Mesothelial cell of epicardium (in vitro differentiated cells): Measurements from ENCODE around the gene CHD1. TPM values are rescaled to one million over a fixed set of nuclear protein-coding genes. Genes with fewer than 3 reads are reported as not detected.

Experiments used
- DNase-seq, 2 experiments: peaks; one replicate each; pipeline ENCODE4 v3.0.0; 2021; ENCODE audit warnings: low spot score in 2 of 2; ENCODE audit not compliant: unreplicated experiment in 2 of 2
- H3K27ac Mint-ChIP-seq: 2 replicates; pipeline ENCODE4 v1.8.0; 2021; ENCODE audit warnings: mixed read lengths
- H3K27me3 Mint-ChIP-seq: 2 replicates; pipeline ENCODE4 v1.8.0; 2021; ENCODE audit warnings: low read depth, mixed read lengths
- H3K36me3 Mint-ChIP-seq: 2 replicates; pipeline ENCODE4 v1.8.0; 2021; ENCODE audit warnings: mixed read lengths
- H3K4me1 Mint-ChIP-seq: 2 replicates; pipeline ENCODE4 v1.8.0; 2021; ENCODE audit warnings: mixed read lengths
- H3K4me3 Mint-ChIP-seq: 2 replicates; pipeline ENCODE4 v1.8.0; 2021; ENCODE audit warnings: mild to moderate bottlenecking, moderate library complexity, mixed read lengths
- H3K9me3 Mint-ChIP-seq: 2 replicates; pipeline ENCODE4 v1.8.0; 2021; ENCODE audit warnings: mixed read lengths
- total RNA-seq: library from RNA; stranded (reverse); gene quantifications from 3 replicates; pipeline ENCODE4 v1.2.1, GENCODE V29; 2021
- TF ChIP-seq, protein P1 (sequence below): fragments of 200-600 bp; sonication (generic); IDR thresholded peaks from one replicate; pipeline ENCODE4 v1.5.0; 2021; ENCODE audit warnings: antibody characterized with exemption; ENCODE audit not compliant: unreplicated experiment

Gene CHD1
- total RNA-seq, 1 donor from 2014 or later, result 47.8 TPM

DNA sequence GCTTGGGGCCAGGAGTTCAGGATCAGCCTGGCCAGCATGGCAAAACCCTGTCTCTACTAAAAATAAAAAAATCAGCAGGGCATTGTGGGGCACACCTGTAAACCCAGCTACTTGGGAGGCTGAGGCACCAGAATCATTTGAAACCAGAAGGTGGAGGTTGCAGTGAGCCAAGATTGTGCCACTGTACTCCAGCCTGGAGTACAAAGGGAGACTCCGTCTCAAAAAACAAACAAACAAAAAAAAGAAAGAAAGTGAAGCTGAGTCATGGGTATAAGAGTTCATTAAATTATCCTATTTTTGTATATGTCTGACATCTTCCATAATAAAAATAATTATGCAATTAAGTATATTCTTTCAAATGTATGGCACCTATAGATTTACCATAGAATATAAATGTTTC, 37.2 kb downstream of the CHD1 start:
- no peaks in the 10 kb centered on the region for H3K27me3 Mint-ChIP-seq
- no peak overlapping the region for H3K27ac Mint-ChIP-seq
- H3K4me3 Mint-ChIP-seq, result no peak overlapping the region
- DNase-seq, result no peak
- peaks cover 29% of the 10 kb centered on the region for H3K36me3 Mint-ChIP-seq
- no peaks in the 10 kb centered on the region for H3K4me1 Mint-ChIP-seq
- TF ChIP-seq, protein P1, sequence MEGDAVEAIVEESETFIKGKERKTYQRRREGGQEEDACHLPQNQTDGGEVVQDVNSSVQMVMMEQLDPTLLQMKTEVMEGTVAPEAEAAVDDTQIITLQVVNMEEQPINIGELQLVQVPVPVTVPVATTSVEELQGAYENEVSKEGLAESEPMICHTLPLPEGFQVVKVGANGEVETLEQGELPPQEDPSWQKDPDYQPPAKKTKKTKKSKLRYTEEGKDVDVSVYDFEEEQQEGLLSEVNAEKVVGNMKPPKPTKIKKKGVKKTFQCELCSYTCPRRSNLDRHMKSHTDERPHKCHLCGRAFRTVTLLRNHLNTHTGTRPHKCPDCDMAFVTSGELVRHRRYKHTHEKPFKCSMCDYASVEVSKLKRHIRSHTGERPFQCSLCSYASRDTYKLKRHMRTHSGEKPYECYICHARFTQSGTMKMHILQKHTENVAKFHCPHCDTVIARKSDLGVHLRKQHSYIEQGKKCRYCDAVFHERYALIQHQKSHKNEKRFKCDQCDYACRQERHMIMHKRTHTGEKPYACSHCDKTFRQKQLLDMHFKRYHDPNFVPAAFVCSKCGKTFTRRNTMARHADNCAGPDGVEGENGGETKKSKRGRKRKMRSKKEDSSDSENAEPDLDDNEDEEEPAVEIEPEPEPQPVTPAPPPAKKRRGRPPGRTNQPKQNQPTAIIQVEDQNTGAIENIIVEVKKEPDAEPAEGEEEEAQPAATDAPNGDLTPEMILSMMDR, result no peak
- no peaks in the 10 kb centered on the region for H3K9me3 Mint-ChIP-seq

DNA sequence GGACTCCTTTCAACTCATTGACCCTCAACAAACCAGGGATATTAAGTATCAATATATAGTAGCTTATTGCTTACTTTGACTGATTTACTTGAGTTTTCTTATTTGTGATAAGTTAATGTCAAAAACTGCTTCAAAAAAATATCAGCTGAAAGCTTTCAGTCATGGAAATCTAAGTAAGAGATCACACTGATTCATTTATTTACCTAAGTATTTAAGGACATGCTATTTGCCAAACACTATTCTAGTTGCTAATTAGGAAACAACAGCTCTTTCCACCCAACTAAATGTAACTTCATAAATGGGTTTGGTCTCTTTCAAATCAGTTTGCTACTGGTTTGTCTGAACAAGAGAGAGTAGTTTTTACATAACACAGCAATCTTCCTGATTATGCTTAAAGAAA, 48.2 kb downstream of the CHD1 start:
- H3K27me3 Mint-ChIP-seq, result no peaks in the 10 kb centered on the region
- H3K27ac Mint-ChIP-seq, result no peak overlapping the region
- H3K36me3 Mint-ChIP-seq, result peaks cover 57% of the 10 kb centered on the region
- no peak for DNase-seq
- H3K9me3 Mint-ChIP-seq, result no peaks in the 10 kb centered on the region
- H3K4me3 Mint-ChIP-seq, result no peak overlapping the region
- TF ChIP-seq, protein P1, result no peak
- no peaks in the 10 kb centered on the region for H3K4me1 Mint-ChIP-seq

DNA sequence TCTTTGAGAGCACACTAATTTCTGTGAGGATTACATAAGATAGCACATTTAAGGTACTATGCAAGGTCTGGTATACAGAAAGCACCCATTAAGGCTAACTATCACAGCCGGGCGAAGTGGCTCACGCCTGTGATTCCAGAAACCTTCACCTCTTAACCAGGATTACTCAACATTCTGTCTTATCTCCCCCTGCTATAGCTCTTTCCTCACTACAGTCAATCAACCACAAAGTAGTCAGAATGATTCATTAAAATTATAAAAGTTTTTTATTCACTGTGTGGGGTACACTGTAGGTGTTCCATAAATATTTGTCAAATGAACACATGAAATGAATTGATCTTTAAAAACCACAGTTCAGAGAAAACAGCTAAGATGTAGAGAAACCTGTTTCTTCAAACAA, 48.7 kb downstream of the CHD1 start:
- Mint-ChIP-seq H3K4me3 (no peak overlapping the region), H3K4me1 (no peaks in the 10 kb centered on the region), H3K27ac (no peak overlapping the region), H3K36me3 (peaks cover 55% of the 10 kb centered on the region), H3K9me3 (no peaks in the 10 kb centered on the region), H3K27me3 (no peaks in the 10 kb centered on the region)
- TF ChIP-seq, protein P1, result no peak
- DNase-seq, result no peak

- no peaks in the 10 kb centered on the region for H3K9me3 Mint-ChIP-seq
- TF ChIP-seq, protein P1, result no peak
- H3K4me1 Mint-ChIP-seq, result no peaks in the 10 kb centered on the region
- peaks cover 50% of the 10 kb centered on the region for H3K36me3 Mint-ChIP-seq
- H3K27ac Mint-ChIP-seq, result peak overlapping the region; percentile 3
- H3K4me3 Mint-ChIP-seq, result no peak overlapping the region
- DNase-seq, result no peak
- no peaks in the 10 kb centered on the region for H3K27me3 Mint-ChIP-seq
These were observed 51.2 kb downstream of the CHD1 start for GRCh38 chr5:98877600-98877999.

DNA sequence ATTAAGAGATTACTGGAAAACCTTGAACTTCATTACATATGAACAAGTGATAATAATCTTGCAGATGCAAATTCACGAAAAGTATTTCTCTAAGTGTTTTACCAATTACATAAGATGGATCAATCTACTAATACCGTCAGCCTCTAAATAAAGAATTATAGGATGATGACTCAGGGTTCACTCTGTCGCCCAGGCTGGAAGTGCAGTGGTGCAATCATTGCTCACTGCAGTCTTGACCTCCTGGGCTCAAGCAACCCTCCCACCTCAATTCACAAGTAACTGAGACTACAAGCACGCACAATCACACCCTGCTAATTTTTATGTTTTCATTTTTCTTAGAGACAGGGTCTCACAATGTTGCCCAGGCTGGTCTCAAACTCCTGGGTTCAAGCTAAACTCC, 56.1 kb downstream of the CHD1 start:
- no peak overlapping the region for H3K4me3 Mint-ChIP-seq
- no peak for DNase-seq
- TF ChIP-seq, protein P1, result no peak
- H3K9me3 Mint-ChIP-seq, result no peaks in the 10 kb centered on the region
- no peaks in the 10 kb centered on the region for H3K4me1 Mint-ChIP-seq
- H3K36me3 Mint-ChIP-seq, result peaks cover 42% of the 10 kb centered on the region
- no peak overlapping the region for H3K27ac Mint-ChIP-seq
- H3K27me3 Mint-ChIP-seq, result no peaks in the 10 kb centered on the region

- H3K27ac Mint-ChIP-seq, result peak overlapping the region; percentile 60
- peaks cover 43% of the 10 kb centered on the region for H3K36me3 Mint-ChIP-seq
- no peaks in the 10 kb centered on the region for H3K9me3 Mint-ChIP-seq
- H3K4me1 Mint-ChIP-seq, result no peaks in the 10 kb centered on the region
- TF ChIP-seq, protein P1, result no peak
- DNase-seq, result no peak
- H3K27me3 Mint-ChIP-seq, result no peaks in the 10 kb centered on the region
- H3K4me3 Mint-ChIP-seq, result no peak overlapping the region
These were observed 63.1 kb downstream of the CHD1 start for GRCh38 chr5:98865690-98866089.
